HEK293 (cell line): ENCODE measurements around the gene RDH16.
A peak's percentile ranks its signal among the peaks of the same experiment; 100 is the strongest.

ENCODE experiments used
- CTCF ChIA-PET: fragments of 350-600 bp; formaldehyde crosslinking; extraction: SDS; loops from one replicate; lab custom pipeline; 2021; ENCODE audit warnings: antibody characterized with exemption; lab: Yijun Ruan, JAX
- POLR2A ChIA-PET: fragments of 300-600 bp; formaldehyde crosslinking; extraction: SDS; loops from one replicate; lab custom pipeline; 2020; ENCODE audit warnings: antibody characterized with exemption, inconsistent platforms; lab: Yijun Ruan, JAX
- H3K27ac ChIP-seq: fragments of 200-500 bp; sonication (Bioruptor generic); 2 replicates; pipeline ENCODE4 v1.5.1; 2014; ENCODE audit warnings: low read depth, low read length, control low read depth, inconsistent platforms; ENCODE audit errors: extremely low read depth
- H3K36me3 ChIP-seq, 2 experiments: fragments of 200-500 bp in 1 of 2; sonication (Bioruptor generic) in 1 of 2; 1 replicate in 1 of 2; 2 replicates in 1 of 2; pipeline ENCODE4 v1.5.1; 2014 to 2017; ENCODE audit warnings: inconsistent platforms in 2 of 2, low read length in 2 of 2; ENCODE audit not compliant: control insufficient read depth in 2 of 2, insufficient read depth in 1 of 2
- H3K4me1 ChIP-seq: fragments of 200-500 bp; sonication (Bioruptor generic); 2 replicates; pipeline ENCODE4 v1.5.1; 2014; ENCODE audit warnings: mild to moderate bottlenecking, low read length, inconsistent platforms; ENCODE audit not compliant: control insufficient read depth, insufficient read depth
- H3K4me3 ChIP-seq: 2 replicates; pipeline ENCODE4 v1.5.1; 2011; ENCODE audit warnings: low read depth, mild to moderate bottlenecking, control low read depth, low read length, moderate library complexity
- H3K9me3 ChIP-seq: fragments of 200-500 bp; sonication (Bioruptor generic); 2 replicates; pipeline ENCODE4 v1.5.1; 2014; ENCODE audit warnings: low read depth, low read length, inconsistent platforms; ENCODE audit not compliant: control insufficient read depth, insufficient read depth
- GLIS2 ChIP-seq: fragments of 450-650 bp; formaldehyde crosslinking; IDR thresholded peaks from 2 replicates; pipeline ENCODE4 v1.5.1; 2016; ENCODE audit warnings: missing biosample characterization, missing genetic modification characterization
- MEIS1 ChIP-seq: sonication (generic); formaldehyde crosslinking; IDR thresholded peaks from 2 replicates; pipeline ENCODE4 v1.8.1; 2022; ENCODE audit warnings: missing genetic modification reagents, mild to moderate bottlenecking, borderline replicate concordance
- PATZ1 ChIP-seq: fragments of 450-650 bp; formaldehyde crosslinking; IDR thresholded peaks from 2 replicates; pipeline ENCODE4 v1.5.1; 2016; ENCODE audit warnings: missing biosample characterization, missing genetic modification characterization
- ZBTB20 ChIP-seq: fragments of 450-650 bp; formaldehyde crosslinking; IDR thresholded peaks from 2 replicates; pipeline ENCODE4 v1.5.1; 2016; ENCODE audit warnings: missing biosample characterization, missing genetic modification characterization
- ZBTB26 ChIP-seq: fragments of 450-650 bp; formaldehyde crosslinking; optimal IDR thresholded peaks from 2 replicates; pipeline ENCODE3; 2016; ENCODE audit warnings: missing biosample characterization, mild to moderate bottlenecking, missing genetic modification characterization
- ZBTB8A ChIP-seq: fragments of 450-650 bp; formaldehyde crosslinking; IDR thresholded peaks from 2 replicates; pipeline ENCODE4 v1.5.1; 2016; ENCODE audit warnings: missing biosample characterization, missing genetic modification characterization
- ZNF248 ChIP-seq: fragments of 450-650 bp; formaldehyde crosslinking; IDR thresholded peaks from 2 replicates; pipeline ENCODE4 v1.5.1; 2017; ENCODE audit warnings: missing biosample characterization, missing genetic modification characterization
- ZNF354C ChIP-seq: fragments of 450-650 bp; formaldehyde crosslinking; IDR thresholded peaks from 2 replicates; pipeline ENCODE4 v1.5.1; 2016; ENCODE audit warnings: missing biosample characterization, missing genetic modification characterization, low read depth, borderline replicate concordance
- ZNF366 ChIP-seq: fragments of 450-650 bp; formaldehyde crosslinking; conservative IDR thresholded peaks from 2 replicates; pipeline ENCODE4 v1.5.1; 2016; ENCODE audit warnings: missing biosample characterization, missing genetic modification characterization
- ZNF660 ChIP-seq: fragments of 450-650 bp; IDR thresholded peaks from 2 replicates; pipeline ENCODE4 v1.5.1; 2018; ENCODE audit warnings: missing biosample characterization, mild to moderate bottlenecking, missing genetic modification characterization
- ZNF76 ChIP-seq: fragments of 450-650 bp; formaldehyde crosslinking; IDR thresholded peaks from 2 replicates; pipeline ENCODE4; 2016; ENCODE audit warnings: low read depth, missing biosample characterization, missing genetic modification characterization, borderline replicate concordance
- ZSCAN16 ChIP-seq: fragments of 450-650 bp; formaldehyde crosslinking; IDR thresholded peaks from 2 replicates; pipeline ENCODE4 v1.5.1; 2016; ENCODE audit warnings: missing biosample characterization, missing genetic modification characterization
- TF ChIP-seq, protein P1 (sequence below): fragments of 450-650 bp; formaldehyde crosslinking; IDR thresholded peaks from 2 replicates; pipeline ENCODE4 v1.5.1; 2016; ENCODE audit warnings: missing biosample characterization, missing genetic modification characterization
- TF ChIP-seq, protein P2 (sequence below): fragments of 450-650 bp; formaldehyde crosslinking; conservative IDR thresholded peaks from 2 replicates; pipeline ENCODE4 v1.5.1; 2016; ENCODE audit warnings: low read depth, missing biosample characterization, missing genetic modification characterization
- TF ChIP-seq, protein P3 (sequence below): fragments of 450-650 bp; formaldehyde crosslinking; IDR thresholded peaks from 2 replicates; pipeline ENCODE4 v1.5.1; 2016; ENCODE audit warnings: missing biosample characterization, missing genetic modification characterization
- TF ChIP-seq, protein P4 (sequence below): sonication (generic); formaldehyde crosslinking; IDR thresholded peaks from 2 replicates; pipeline ENCODE4 v1.8.1; 2022; ENCODE audit warnings: mild to moderate bottlenecking, moderate library complexity, missing genetic modification reagents
- TF ChIP-seq, protein P5 (sequence below): fragments of 450-650 bp; formaldehyde crosslinking; IDR thresholded peaks from 2 replicates; pipeline ENCODE4 v1.5.1; 2017; ENCODE audit warnings: missing biosample characterization, missing genetic modification characterization

The RDH16 gene

DNA sequence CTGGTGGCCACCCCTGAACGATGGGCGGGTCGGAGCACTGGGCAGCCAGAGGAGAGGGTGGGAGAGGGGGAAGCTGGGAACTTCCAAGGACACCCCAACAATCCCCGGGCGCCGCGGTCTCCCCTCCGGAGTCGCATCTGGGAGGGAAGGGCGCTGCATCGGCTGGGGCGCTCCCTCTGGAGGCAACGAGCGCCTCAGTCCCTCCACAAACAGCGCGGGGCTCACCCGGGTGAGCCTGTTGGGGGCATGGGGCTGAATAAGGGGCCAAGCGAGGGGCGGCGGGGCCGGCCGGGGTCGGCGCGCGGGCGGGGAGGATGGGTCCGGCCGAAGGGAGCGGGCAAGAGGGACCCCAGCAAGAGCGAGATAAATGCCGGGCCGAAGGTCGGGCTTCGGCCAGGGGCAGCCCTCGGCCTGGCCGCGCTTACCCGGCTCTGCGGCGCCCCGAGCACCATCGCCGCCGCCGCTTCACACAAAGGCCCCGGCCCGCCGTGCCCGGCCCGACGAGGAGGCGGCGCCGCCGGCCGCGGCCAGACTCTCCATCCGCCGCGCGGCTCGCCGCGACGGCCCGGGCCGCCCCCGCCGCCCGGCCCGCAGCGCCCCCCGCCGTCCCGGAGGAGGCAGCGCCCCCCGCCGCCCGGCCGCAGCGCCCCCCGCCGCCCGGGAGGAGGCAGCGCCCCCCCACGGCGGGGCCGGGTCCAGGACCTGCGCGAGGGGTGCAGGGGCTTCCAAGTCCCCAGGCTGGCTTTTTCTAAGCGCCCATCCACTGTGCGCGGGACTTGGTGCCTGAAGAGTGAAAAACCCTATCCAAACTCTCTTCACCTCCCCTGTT lies 48.8 kb upstream of the RDH16 start, which contains the start of gene ZBTB39:
TSS of gene ZBTB39 (minus strand) at position 567 of the 829 bp plus-strand sequence. CDS start 1,629 bp downstream, outside the sequence.
- TF ChIP-seq, protein P1, sequence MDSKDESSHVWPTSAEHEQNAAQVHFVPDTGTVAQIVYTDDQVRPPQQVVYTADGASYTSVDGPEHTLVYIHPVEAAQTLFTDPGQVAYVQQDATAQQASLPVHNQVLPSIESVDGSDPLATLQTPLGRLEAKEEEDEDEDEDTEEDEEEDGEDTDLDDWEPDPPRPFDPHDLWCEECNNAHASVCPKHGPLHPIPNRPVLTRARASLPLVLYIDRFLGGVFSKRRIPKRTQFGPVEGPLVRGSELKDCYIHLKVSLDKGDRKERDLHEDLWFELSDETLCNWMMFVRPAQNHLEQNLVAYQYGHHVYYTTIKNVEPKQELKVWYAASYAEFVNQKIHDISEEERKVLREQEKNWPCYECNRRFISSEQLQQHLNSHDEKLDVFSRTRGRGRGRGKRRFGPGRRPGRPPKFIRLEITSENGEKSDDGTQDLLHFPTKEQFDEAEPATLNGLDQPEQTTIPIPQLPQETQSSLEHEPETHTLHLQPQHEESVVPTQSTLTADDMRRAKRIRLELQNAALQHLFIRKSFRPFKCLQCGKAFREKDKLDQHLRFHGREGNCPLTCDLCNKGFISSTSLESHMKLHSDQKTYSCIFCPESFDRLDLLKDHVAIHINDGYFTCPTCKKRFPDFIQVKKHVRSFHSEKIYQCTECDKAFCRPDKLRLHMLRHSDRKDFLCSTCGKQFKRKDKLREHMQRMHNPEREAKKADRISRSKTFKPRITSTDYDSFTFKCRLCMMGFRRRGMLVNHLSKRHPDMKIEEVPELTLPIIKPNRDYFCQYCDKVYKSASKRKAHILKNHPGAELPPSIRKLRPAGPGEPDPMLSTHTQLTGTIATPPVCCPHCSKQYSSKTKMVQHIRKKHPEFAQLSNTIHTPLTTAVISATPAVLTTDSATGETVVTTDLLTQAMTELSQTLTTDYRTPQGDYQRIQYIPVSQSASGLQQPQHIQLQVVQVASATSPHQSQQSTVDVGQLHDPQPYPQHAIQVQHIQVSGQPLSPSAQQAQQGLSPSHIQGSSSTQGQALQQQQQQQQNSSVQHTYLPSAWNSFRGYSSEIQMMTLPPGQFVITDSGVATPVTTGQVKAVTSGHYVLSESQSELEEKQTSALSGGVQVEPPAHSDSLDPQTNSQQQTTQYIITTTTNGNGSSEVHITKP (tag by site-specific recombination): peak; percentile 56
- TF ChIP-seq ZNF366 (tag by site-specific recombination) (no peak), ZNF354C (tag by site-specific recombination) (no peak), MEIS1 (no peak), ZNF76 (tag by site-specific recombination) (peak; percentile 56; the same call in 1 of the 2 replicates), ZBTB20 (tag by site-specific recombination) (peak; percentile 89), ZNF660 (0 out of 2 replicates have a peak, but pooled peaks have one; percentile 45), ZSCAN16 (tag by site-specific recombination) (no peak), ZBTB26 (peak; percentile 59), ZNF248 (tag by site-specific recombination) (no peak), PATZ1 (tag by site-specific recombination) (peak; percentile 56), GLIS2 (peak; percentile 49; the same call in 1 of the 2 replicates), ZBTB8A (tag by site-specific recombination) (peak; percentile 52)
- TF ChIP-seq, protein P2, sequence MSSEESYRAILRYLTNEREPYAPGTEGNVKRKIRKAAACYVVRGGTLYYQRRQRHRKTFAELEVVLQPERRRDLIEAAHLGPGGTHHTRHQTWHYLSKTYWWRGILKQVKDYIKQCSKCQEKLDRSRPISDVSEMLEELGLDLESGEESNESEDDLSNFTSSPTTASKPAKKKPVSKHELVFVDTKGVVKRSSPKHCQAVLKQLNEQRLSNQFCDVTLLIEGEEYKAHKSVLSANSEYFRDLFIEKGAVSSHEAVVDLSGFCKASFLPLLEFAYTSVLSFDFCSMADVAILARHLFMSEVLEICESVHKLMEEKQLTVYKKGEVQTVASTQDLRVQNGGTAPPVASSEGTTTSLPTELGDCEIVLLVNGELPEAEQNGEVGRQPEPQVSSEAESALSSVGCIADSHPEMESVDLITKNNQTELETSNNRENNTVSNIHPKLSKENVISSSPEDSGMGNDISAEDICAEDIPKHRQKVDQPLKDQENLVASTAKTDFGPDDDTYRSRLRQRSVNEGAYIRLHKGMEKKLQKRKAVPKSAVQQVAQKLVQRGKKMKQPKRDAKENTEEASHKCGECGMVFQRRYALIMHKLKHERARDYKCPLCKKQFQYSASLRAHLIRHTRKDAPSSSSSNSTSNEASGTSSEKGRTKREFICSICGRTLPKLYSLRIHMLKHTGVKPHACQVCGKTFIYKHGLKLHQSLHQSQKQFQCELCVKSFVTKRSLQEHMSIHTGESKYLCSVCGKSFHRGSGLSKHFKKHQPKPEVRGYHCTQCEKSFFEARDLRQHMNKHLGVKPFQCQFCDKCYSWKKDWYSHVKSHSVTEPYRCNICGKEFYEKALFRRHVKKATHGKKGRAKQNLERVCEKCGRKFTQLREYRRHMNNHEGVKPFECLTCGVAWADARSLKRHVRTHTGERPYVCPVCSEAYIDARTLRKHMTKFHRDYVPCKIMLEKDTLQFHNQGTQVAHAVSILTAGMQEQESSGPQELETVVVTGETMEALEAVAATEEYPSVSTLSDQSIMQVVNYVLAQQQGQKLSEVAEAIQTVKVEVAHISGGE (tag by site-specific recombination): 0 out of 2 replicates have a peak, but pooled peaks have one; percentile 6
- TF ChIP-seq, protein P3, sequence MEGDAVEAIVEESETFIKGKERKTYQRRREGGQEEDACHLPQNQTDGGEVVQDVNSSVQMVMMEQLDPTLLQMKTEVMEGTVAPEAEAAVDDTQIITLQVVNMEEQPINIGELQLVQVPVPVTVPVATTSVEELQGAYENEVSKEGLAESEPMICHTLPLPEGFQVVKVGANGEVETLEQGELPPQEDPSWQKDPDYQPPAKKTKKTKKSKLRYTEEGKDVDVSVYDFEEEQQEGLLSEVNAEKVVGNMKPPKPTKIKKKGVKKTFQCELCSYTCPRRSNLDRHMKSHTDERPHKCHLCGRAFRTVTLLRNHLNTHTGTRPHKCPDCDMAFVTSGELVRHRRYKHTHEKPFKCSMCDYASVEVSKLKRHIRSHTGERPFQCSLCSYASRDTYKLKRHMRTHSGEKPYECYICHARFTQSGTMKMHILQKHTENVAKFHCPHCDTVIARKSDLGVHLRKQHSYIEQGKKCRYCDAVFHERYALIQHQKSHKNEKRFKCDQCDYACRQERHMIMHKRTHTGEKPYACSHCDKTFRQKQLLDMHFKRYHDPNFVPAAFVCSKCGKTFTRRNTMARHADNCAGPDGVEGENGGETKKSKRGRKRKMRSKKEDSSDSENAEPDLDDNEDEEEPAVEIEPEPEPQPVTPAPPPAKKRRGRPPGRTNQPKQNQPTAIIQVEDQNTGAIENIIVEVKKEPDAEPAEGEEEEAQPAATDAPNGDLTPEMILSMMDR (tag by site-specific recombination): peak; percentile 40; the same call in 1 of the 2 replicates
- TF ChIP-seq, protein P4, sequence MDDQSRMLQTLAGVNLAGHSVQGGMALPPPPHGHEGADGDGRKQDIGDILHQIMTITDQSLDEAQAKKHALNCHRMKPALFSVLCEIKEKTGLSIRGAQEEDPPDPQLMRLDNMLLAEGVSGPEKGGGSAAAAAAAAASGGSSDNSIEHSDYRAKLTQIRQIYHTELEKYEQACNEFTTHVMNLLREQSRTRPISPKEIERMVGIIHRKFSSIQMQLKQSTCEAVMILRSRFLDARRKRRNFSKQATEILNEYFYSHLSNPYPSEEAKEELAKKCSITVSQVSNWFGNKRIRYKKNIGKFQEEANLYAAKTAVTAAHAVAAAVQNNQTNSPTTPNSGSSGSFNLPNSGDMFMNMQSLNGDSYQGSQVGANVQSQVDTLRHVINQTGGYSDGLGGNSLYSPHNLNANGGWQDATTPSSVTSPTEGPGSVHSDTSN (CRISPR knock-in tag): peak; percentile 62; the same call in 1 of the 2 replicates
- TF ChIP-seq, protein P5, sequence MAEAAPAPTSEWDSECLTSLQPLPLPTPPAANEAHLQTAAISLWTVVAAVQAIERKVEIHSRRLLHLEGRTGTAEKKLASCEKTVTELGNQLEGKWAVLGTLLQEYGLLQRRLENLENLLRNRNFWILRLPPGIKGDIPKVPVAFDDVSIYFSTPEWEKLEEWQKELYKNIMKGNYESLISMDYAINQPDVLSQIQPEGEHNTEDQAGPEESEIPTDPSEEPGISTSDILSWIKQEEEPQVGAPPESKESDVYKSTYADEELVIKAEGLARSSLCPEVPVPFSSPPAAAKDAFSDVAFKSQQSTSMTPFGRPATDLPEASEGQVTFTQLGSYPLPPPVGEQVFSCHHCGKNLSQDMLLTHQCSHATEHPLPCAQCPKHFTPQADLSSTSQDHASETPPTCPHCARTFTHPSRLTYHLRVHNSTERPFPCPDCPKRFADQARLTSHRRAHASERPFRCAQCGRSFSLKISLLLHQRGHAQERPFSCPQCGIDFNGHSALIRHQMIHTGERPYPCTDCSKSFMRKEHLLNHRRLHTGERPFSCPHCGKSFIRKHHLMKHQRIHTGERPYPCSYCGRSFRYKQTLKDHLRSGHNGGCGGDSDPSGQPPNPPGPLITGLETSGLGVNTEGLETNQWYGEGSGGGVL (tag by site-specific recombination): 0 out of 2 replicates have a peak, but pooled peaks have one; percentile 46
- ChIA-PET CTCF (interaction anchor here (0.6 to 9.7 kb wide), 25 partner anchors 9 to 442 kb away, joined by 3 to 117 read pairs (median 8); partner anchors contain the start of genes MYO1A, PRIM1, STAT6 and TAC3), POLR2A (interaction anchor here (0.6 to 1.4 kb wide), 2 partner anchors 12 to 86 kb away, joined by 5 read pairs; no protein-coding TSS in a partner anchor)
- H3K36me3 ChIP-seq: peaks cover 11 to 38% of the 10 kb centered on the region in 2 experiments
- H3K4me1 ChIP-seq: peaks cover 4% of the 10 kb centered on the region; the same call in 1 of the 2 replicates
- peak within 1 kb of the TSS; percentile 54; the same call in 1 of the 2 replicates for H3K27ac ChIP-seq
- no peaks in the 10 kb centered on the region for H3K9me3 ChIP-seq
- peak within 1 kb of the TSS; percentile 81 for H3K4me3 ChIP-seq
